ENCODE results near the gene ADAMTSL2. TPM values are rescaled to one million over a fixed set of nuclear protein-coding genes. Genes with fewer than 3 reads are reported as not detected.

ADAMTSL2 gene
- total RNA-seq, 1 donor from 2014 or later: 0.54 TPM

- Histone ChIP-seq H3K27me3 (ENCODE audit: control insufficient read depth, insufficient read depth, low read length) (peaks cover 93% of the 10 kb centered on the region), H3K36me3 (ENCODE audit: control insufficient read depth, insufficient read depth, low read length) (no peaks in the 10 kb centered on the region), H3K4me3 (ENCODE audit: low read depth, low read length) (no peak overlapping the region)
- no peak for TF ChIP-seq CTCF (IDR thresholded peaks at IDR 0.05; ENCODE audit: insufficient read depth, low read length, poor library complexity, severe bottlenecking)
- DNase-seq (ENCODE audit: low read depth): no peak
These were observed 3.2 kb upstream of the ADAMTSL2 start for GRCh38 chr9:133531293-133531692.

- TF ChIP-seq CTCF (IDR thresholded peaks at IDR 0.05; ENCODE audit: insufficient read depth, low read length, poor library complexity, severe bottlenecking): peak; percentile 52
- H3K4me3 ChIP-seq (ENCODE audit: low read depth, low read length): no peak overlapping the region
- H3K36me3 ChIP-seq (ENCODE audit: control insufficient read depth, insufficient read depth, low read length): no peaks in the 10 kb centered on the region
- no peak for DNase-seq (ENCODE audit: low read depth)
- peaks cover 87% of the 10 kb centered on the region for H3K27me3 ChIP-seq (ENCODE audit: control insufficient read depth, insufficient read depth, low read length)
These were observed 1.4 kb upstream of the ADAMTSL2 start for GRCh38 chr9:133532937-133533668.

- Histone ChIP-seq H3K4me3 (ENCODE audit: low read depth, low read length) (no peak overlapping the region), H3K27me3 (ENCODE audit: control insufficient read depth, insufficient read depth, low read length) (peaks cover 87% of the 10 kb centered on the region), H3K36me3 (ENCODE audit: control insufficient read depth, insufficient read depth, low read length) (no peaks in the 10 kb centered on the region)
- DNase-seq (ENCODE audit: low read depth): no peak
- no peak for TF ChIP-seq CTCF (IDR thresholded peaks at IDR 0.05; ENCODE audit: insufficient read depth, low read length, poor library complexity, severe bottlenecking)
These were observed 647 bp upstream of the ADAMTSL2 start for GRCh38 chr9:133533857-133534256.

GRCh38 chr9:133535306-133535877, 888 bp downstream of the ADAMTSL2 start:
- TF ChIP-seq CTCF (IDR thresholded peaks at IDR 0.05; ENCODE audit: insufficient read depth, low read length, poor library complexity, severe bottlenecking): no peak
- no peak for DNase-seq (ENCODE audit: low read depth)
- no peaks in the 10 kb centered on the region for H3K36me3 ChIP-seq (ENCODE audit: control insufficient read depth, insufficient read depth, low read length)
- no peak overlapping the region for H3K4me3 ChIP-seq (ENCODE audit: low read depth, low read length)
- peaks cover 87% of the 10 kb centered on the region for H3K27me3 ChIP-seq (ENCODE audit: control insufficient read depth, insufficient read depth, low read length)

GRCh38 chr9:133536080-133536479, 1.6 kb downstream of the ADAMTSL2 start:
- Histone ChIP-seq H3K36me3 (ENCODE audit: control insufficient read depth, insufficient read depth, low read length) (no peaks in the 10 kb centered on the region), H3K27me3 (ENCODE audit: control insufficient read depth, insufficient read depth, low read length) (peaks cover 86% of the 10 kb centered on the region), H3K4me3 (ENCODE audit: low read depth, low read length) (no peak overlapping the region)
- TF ChIP-seq CTCF (IDR thresholded peaks at IDR 0.05; ENCODE audit: insufficient read depth, low read length, poor library complexity, severe bottlenecking): no peak
- DNase-seq (ENCODE audit: low read depth): no peak

Measured in kidney epithelial cell (primary cell).